HG02610 (cell line): ENCODE results near the gene NFIA.
"Not testable (repeated sequence)": the region's sequence is repeated elsewhere in the genome, so short reads cannot be mapped to it uniquely, and the experiment has no call there.

Experiments
- ATAC-seq: cut with Tn5 transposase; IDR thresholded peaks from one replicate; pipeline ENCODE4 v1.9.1; 2021; ENCODE audit warnings: mild to moderate bottlenecking, moderate library complexity; ENCODE audit not compliant: unreplicated experiment

NFIA gene

GRCh38 chr1:61461406-61462384, 379.3 kb downstream of the NFIA start:
- ATAC-seq = no peak

- no peak for ATAC-seq
These were observed 380.3 kb downstream of the NFIA start for GRCh38 chr1:61462628-61463027.

- ATAC-seq = no peak
These were observed 380.9 kb downstream of the NFIA start for GRCh38 chr1:61463220-61463619.

- not testable (repeated sequence) for ATAC-seq
These were observed 385.5 kb downstream of the NFIA start for GRCh38 chr1:61467836-61468235.

- no peak for ATAC-seq
These were observed 387.0 kb downstream of the NFIA start for GRCh38 chr1:61469365-61469764.

- no peak for ATAC-seq
These were observed 390.5 kb downstream of the NFIA start for GRCh38 chr1:61472876-61473275.

- no peak for ATAC-seq
These were observed 392.0 kb downstream of the NFIA start for GRCh38 chr1:61474269-61474817.

GRCh38 chr1:61474963-61475362, 392.6 kb downstream of the NFIA start:
- no peak for ATAC-seq

- no peak for ATAC-seq
These were observed 394.9 kb downstream of the NFIA start for GRCh38 chr1:61477301-61477700.

- no peak for ATAC-seq
These were observed 398.0 kb downstream of the NFIA start for GRCh38 chr1:61480273-61480935.

- ATAC-seq = no peak
These were observed 399.0 kb downstream of the NFIA start for GRCh38 chr1:61481315-61481715.

GRCh38 chr1:61482170-61482734, 399.9 kb downstream of the NFIA start:
- ATAC-seq = no peak

- ATAC-seq = no peak
These were observed 404.6 kb downstream of the NFIA start for GRCh38 chr1:61486783-61487536.

- no peak for ATAC-seq
These were observed 405.4 kb downstream of the NFIA start for GRCh38 chr1:61487801-61488200.

GRCh38 chr1:61490924-61491323, 408.6 kb downstream of the NFIA start:
- ATAC-seq = no peak

- ATAC-seq = no peak
These were observed 409.1 kb downstream of the NFIA start for GRCh38 chr1:61491497-61491896.

- ATAC-seq = no peak
These were observed 411.6 kb downstream of the NFIA start for GRCh38 chr1:61494000-61494399.

- ATAC-seq = no peak
These were observed 414.1 kb downstream of the NFIA start for GRCh38 chr1:61496501-61496900.

- no peak for ATAC-seq
These were observed 414.7 kb downstream of the NFIA start for GRCh38 chr1:61497013-61497412.

GRCh38 chr1:61498342-61498741, 416.0 kb downstream of the NFIA start:
- ATAC-seq = no peak
